Measurements from ENCODE around the gene PML. TPM values are rescaled to one million over a fixed set of nuclear protein-coding genes. Genes with fewer than 3 reads are reported as not detected.
A peak's percentile ranks its signal among the peaks of the same experiment; 100 is the strongest.

Gene PML
- total RNA-seq, 1 donor from 2014 or later, result 227 TPM

GRCh38 chr15:73991260-73991659 lies 3.3 kb upstream of the PML start:
- peak in 1 of 2 donors; percentile 92 for DNase-seq (ENCODE audit: low spot score in 2 of 2)
- Histone ChIP-seq H3K4me1 (peaks cover 13 to 51% of the 10 kb centered on the region in 2 donors), H3K27me3 (no peaks in the 10 kb centered on the region), H3K9me3 (no peaks in the 10 kb centered on the region), H3K4me3 (peak overlapping the region; percentile 83 to 85), H3K36me3 (peaks cover 0 to 13% of the 10 kb centered on the region in 2 donors), H3K27ac (peak overlapping the region; percentile 90)
- no peak for TF ChIP-seq CTCF (IDR thresholded peaks at IDR 0.05)
- intact Hi-C loops (cut with DNase I), result loop anchor here (5.0 kb wide), 2 partner anchors 326 to 471 kb away; partner anchors contain the start of gene UBL7

- intact Hi-C loops (cut with DNase I), result loop anchor here (1.0 to 5.0 kb wide), 4 partner anchors 9 to 470 kb away; partner anchors contain the start of gene UBL7
- Histone ChIP-seq H3K36me3 (peaks cover 0 to 13% of the 10 kb centered on the region in 2 donors), H3K27me3 (no peaks in the 10 kb centered on the region), H3K4me1 (peaks cover 13 to 51% of the 10 kb centered on the region in 2 donors), H3K27ac (peak within 1 kb of the TSS; percentile 90), H3K9me3 (no peaks in the 10 kb centered on the region), H3K4me3 (peak within 1 kb of the TSS; percentile 83 to 85)
- TF ChIP-seq CTCF (IDR thresholded peaks at IDR 0.05), result peak; percentile 90 to 97 (median 94)
- DNase-seq (ENCODE audit: low spot score in 2 of 2), result peak; percentile 71 to 96
Measured at GRCh38 chr15:73991726-73992593, 2.6 kb upstream of the PML start, which contains the start of gene STOML1. Gene STOML1, minus strand, starts transcription at chr15:73992295. Its CDS starts 72 bp downstream, at chr15:73992223.

- no peak for DNase-seq (ENCODE audit: low spot score in 2 of 2)
- Histone ChIP-seq H3K4me3 (peak overlapping the region; percentile 83 to 85), H3K9me3 (no peaks in the 10 kb centered on the region), H3K4me1 (peaks cover 13 to 51% of the 10 kb centered on the region in 2 donors), H3K36me3 (peaks cover 0 to 14% of the 10 kb centered on the region in 2 donors), H3K27me3 (no peaks in the 10 kb centered on the region), H3K27ac (peak overlapping the region; percentile 58 to 90)
- intact Hi-C loops (cut with DNase I), result loop anchor here (1.0 to 5.0 kb wide), 4 partner anchors 9 to 470 kb away; partner anchors contain the start of gene UBL7
- TF ChIP-seq CTCF (IDR thresholded peaks at IDR 0.05), result no peak
Measured at GRCh38 chr15:73992594-73992898, 2.0 kb upstream of the PML start.

- intact Hi-C loops (cut with DNase I), result loop anchor here (2.0 to 5.0 kb wide), 3 partner anchors 57 to 469 kb away; partner anchors contain the start of gene UBL7
- Histone ChIP-seq H3K4me3 (peak overlapping the region; percentile 92 to 99), H3K27me3 (no peaks in the 10 kb centered on the region), H3K9me3 (no peaks in the 10 kb centered on the region), H3K4me1 (peaks cover 13 to 51% of the 10 kb centered on the region in 2 donors), H3K36me3 (peaks cover 6 to 15% of the 10 kb centered on the region in 2 donors), H3K27ac (peak overlapping the region; percentile 92 to 98)
- no peak for DNase-seq (ENCODE audit: low spot score in 2 of 2)
- no peak for TF ChIP-seq CTCF (IDR thresholded peaks at IDR 0.05)
Measured at GRCh38 chr15:73993211-73993994, 1.1 kb upstream of the PML start.

- intact Hi-C loops (cut with DNase I), result loop anchor here (1.0 to 5.0 kb wide), 4 partner anchors 22 to 467 kb away; partner anchors contain the start of gene UBL7
- TF ChIP-seq CTCF (IDR thresholded peaks at IDR 0.05), result no peak
- Histone ChIP-seq H3K4me1 (peaks cover 10 to 40% of the 10 kb centered on the region in 2 donors), H3K4me3 (peak overlapping the region; percentile 92 to 99), H3K27me3 (no peaks in the 10 kb centered on the region), H3K9me3 (no peaks in the 10 kb centered on the region), H3K27ac (peak overlapping the region; percentile 92 to 98), H3K36me3 (peaks cover 10 to 26% of the 10 kb centered on the region in 2 donors)
- DNase-seq (ENCODE audit: low spot score in 2 of 2), result peak in 1 of 2 donors; percentile 72
Measured at GRCh38 chr15:73994912-73995622, 551 bp downstream of the PML start.
